Body of pancreas (tissue), 4 donors: ENCODE results near the gene SLK. TPM values are rescaled to one million over a fixed set of nuclear protein-coding genes. Genes with fewer than 3 reads are reported as not detected.

ENCODE experiments used
- ATAC-seq: fragments of 150-250 bp; one replicate; pipeline ENCODE4 v1.9.1; 2016
- DNase-seq, 4 donors: peaks; one replicate each; pipeline ENCODE4 v3.0.0-alpha.2; 2019
- H3K27ac ChIP-seq, 4 donors: fragments of 200-600 bp; sonication (generic); 1 replicate in 3 of 4; 2 replicates in 1 of 4; pipeline versions ENCODE4 v1.5.1 to v1.6.1; 2016 to 2019; ENCODE audit warnings: mild to moderate bottlenecking in 1 of 4, mixed read lengths in 1 of 4, moderate library complexity in 1 of 4
- H3K27me3 ChIP-seq, 2 donors: fragments of 200-600 bp; sonication (generic); one replicate each; pipeline ENCODE4 v1.6.0; 2016; ENCODE audit warnings: mild to moderate bottlenecking in 1 of 2
- H3K36me3 ChIP-seq, 2 donors: fragments of 200-600 bp; sonication (generic); replicated peaks in 1 of 2; 2 replicates each; pipeline ENCODE4 v1.5.1; 2016; ENCODE audit warnings: low read depth in 2 of 2; ENCODE audit not compliant: insufficient read depth in 1 of 2
- H3K4me1 ChIP-seq: fragments of 200-600 bp; sonication (generic); one replicate; pipeline ENCODE4 v1.6.0; 2016
- H3K4me3 ChIP-seq, 2 donors: fragments of 200-600 bp; sonication (generic); 1 replicate in 1 of 2; 2 replicates in 1 of 2; pipeline ENCODE4 v1.5.1; 2016 to 2019
- H3K9me3 ChIP-seq, 3 donors: fragments of 200-600 bp; sonication (generic); 1 replicate in 2 of 3; 2 replicates in 1 of 3; pipeline ENCODE4 v1.5.1; 2016
- CTCF ChIP-seq, 7 experiments: fragments of 450-650 bp in 4 of 7; fragments of 200-600 bp in 3 of 7; sonication (generic) in 3 of 7; IDR thresholded peaks; one replicate each; pipeline ENCODE4 v1.5.1; 2016 to 2019; ENCODE audit warnings: antibody characterized with exemption in 7 of 7
- POLR2A ChIP-seq, 3 donors: fragments of 450-650 bp; IDR thresholded peaks; one replicate each; pipeline ENCODE4 v1.6.1; 2016; ENCODE audit warnings: antibody characterized with exemption in 3 of 3, mild to moderate bottlenecking in 2 of 3
- WGBS, 2 donors: methylation state at CpG; one replicate each; pipeline ENCODE4 v1.1.5; 2017; 5-methylcytosine and 5-hydroxymethylcytosine counted together
- intact Hi-C: fragments of 100-400 bp; cut with DNase I; formaldehyde crosslinking; loops from one replicate; pipeline ENCODE4 v1.15.1; 2023
- total RNA-seq, 2 donors: library from RNA; depleted of rRNA; stranded (reverse); fragments of >200 nt; gene quantifications; one replicate each; pipeline ENCODE4 v1.1.0, GENCODE V29; 2016

The SLK gene
- total RNA-seq, 2 donors from 2014 or later, result 23.7 to 25.9 TPM

DNA sequence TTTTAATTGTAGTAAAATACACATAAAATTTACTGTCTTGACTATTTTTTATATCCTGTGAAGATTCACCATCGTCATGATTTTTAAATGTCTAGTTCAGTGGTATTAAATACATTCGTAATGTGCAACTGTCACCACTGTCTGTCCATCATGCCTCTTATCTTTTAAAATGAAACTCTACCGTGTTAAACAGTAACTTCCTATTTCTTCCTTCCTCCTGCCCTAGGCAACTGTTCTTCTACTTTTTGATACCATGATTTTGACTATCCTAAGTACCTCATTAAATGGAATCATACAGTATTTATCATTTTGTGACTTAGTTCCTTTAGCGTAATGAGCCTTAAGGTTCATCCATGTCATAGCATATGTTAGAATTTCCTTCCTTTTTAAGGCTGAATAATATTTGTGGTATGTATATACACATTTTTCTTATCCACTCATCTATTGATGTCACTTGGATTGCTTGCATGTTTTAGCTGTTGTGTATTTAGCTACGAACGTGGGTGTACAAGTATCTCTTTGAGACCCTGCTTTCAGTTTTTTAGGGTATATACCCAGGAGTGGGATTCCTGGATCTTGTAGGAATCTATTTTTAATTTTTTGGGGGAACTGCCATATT, 13.5 kb downstream of the SLK start:
- 51 to 66% methylated on average over 6 of the region's 6 CpGs for WGBS, 2 donors
- ATAC-seq, result no peak

GRCh38 chr10:103982639-103983038, 15.7 kb downstream of the SLK start:
- intact Hi-C loops, result no loop called here
- peak in 1 of 4 donors; percentile 18 for DNase-seq
- H3K4me3 ChIP-seq, result no peak overlapping the region
- TF ChIP-seq CTCF (IDR thresholded peaks at IDR 0.05) (no peak), POLR2A (IDR thresholded peaks at IDR 0.05) (no peak)
- no peak for ATAC-seq
- no peaks in the 10 kb centered on the region for H3K27me3 ChIP-seq
- no peaks in the 10 kb centered on the region for H3K36me3 ChIP-seq
- H3K9me3 ChIP-seq, result no peaks in the 10 kb centered on the region
- WGBS, 2 donors, result 85 to 93% methylated on average over 4 of the region's 4 CpGs
- peaks cover 8% of the 10 kb centered on the region for H3K4me1 ChIP-seq
- no peak overlapping the region for H3K27ac ChIP-seq

More for the DNA sequence above, 13.5 kb downstream of the SLK start:
- TF ChIP-seq CTCF (IDR thresholded peaks at IDR 0.05) (no peak), POLR2A (IDR thresholded peaks at IDR 0.05) (no peak)
- no peaks in the 10 kb centered on the region for H3K9me3 ChIP-seq
- no peaks in the 10 kb centered on the region for H3K36me3 ChIP-seq
- no peak overlapping the region for H3K4me3 ChIP-seq
- H3K27ac ChIP-seq, result no peak overlapping the region
- H3K27me3 ChIP-seq, result no peaks in the 10 kb centered on the region
- no peak for DNase-seq
- peaks cover 8% of the 10 kb centered on the region for H3K4me1 ChIP-seq
- intact Hi-C loops, result no loop called here

DNA sequence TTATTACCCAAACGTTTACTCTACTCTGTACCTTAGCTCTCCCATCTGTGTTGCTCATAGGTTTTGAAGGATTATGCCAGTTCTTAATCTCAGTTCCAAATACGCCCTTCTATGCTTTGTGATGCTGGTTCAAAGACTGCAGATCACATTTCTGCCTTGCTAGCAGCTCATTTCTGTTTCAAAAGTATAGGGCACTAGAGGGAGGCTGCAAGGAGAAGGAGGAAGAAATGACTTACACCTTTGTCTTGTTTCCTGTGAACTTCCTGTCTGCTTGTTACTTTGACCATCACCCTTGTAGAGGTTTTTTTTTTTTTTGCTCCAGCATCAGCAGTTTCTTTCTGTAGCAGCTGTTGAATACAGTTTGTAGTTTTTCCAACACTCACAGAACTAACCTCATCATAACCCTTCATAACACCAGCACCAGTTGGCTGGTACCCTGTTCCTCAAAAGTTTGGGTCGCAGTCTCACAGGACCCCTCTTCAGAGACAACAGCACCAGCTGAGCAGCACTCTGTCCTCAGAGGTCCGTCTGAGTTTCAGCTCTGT, 16.5 kb downstream of the SLK start:
- no peak for DNase-seq
- peaks cover 12% of the 10 kb centered on the region for H3K4me1 ChIP-seq
- TF ChIP-seq POLR2A (IDR thresholded peaks at IDR 0.05) (no peak), CTCF (IDR thresholded peaks at IDR 0.05) (no peak)
- intact Hi-C loops, result no loop called here
- H3K9me3 ChIP-seq, result no peaks in the 10 kb centered on the region
- H3K4me3 ChIP-seq, result no peak overlapping the region
- no peak overlapping the region for H3K27ac ChIP-seq
- H3K36me3 ChIP-seq, result no peaks in the 10 kb centered on the region
- peak; percentile 9 for ATAC-seq
- no peaks in the 10 kb centered on the region for H3K27me3 ChIP-seq
- WGBS, 2 donors, result 40 to 46% methylated on average over 4 of the region's 4 CpGs

- intact Hi-C loops, result no loop called here
- DNase-seq (no peak), ATAC-seq (no peak)
- H3K27me3 ChIP-seq, result no peaks in the 10 kb centered on the region
- H3K9me3 ChIP-seq, result no peaks in the 10 kb centered on the region
- no peaks in the 10 kb centered on the region for H3K36me3 ChIP-seq
- H3K4me3 ChIP-seq, result no peak overlapping the region
- H3K4me1 ChIP-seq, result peaks cover 5% of the 10 kb centered on the region
- TF ChIP-seq CTCF (IDR thresholded peaks at IDR 0.05), result no peak
- TF ChIP-seq POLR2A (IDR thresholded peaks at IDR 0.05), result no peak
- H3K27ac ChIP-seq, result no peak overlapping the region
Measured at GRCh38 chr10:103985726-103986125, 18.8 kb downstream of the SLK start.

DNA sequence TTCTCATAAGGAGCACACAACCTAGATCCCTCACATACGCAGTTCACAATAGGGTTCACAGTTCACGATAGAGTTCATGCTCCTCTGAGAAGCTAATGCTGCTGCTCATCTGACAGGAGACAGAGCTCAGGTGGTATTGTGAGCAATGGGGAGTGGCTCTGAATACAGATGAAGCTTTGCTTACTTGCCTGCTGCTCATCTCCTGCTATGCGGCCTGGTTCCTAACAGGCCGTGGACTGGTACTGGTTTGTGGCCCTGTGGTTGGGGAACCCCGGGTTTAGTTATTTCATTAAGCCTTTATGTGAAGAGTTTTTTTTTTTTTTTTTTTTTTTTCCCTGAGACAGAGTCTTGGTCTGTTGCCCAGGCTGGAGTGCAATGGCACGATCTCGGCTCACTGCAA, 19.4 kb downstream of the SLK start:
- Histone ChIP-seq H3K27me3 (no peaks in the 10 kb centered on the region), H3K4me1 (peaks cover 5% of the 10 kb centered on the region), H3K27ac (no peak overlapping the region), H3K9me3 (no peaks in the 10 kb centered on the region), H3K4me3 (no peak overlapping the region), H3K36me3 (no peaks in the 10 kb centered on the region)
- DNase-seq (no peak), ATAC-seq (no peak)
- intact Hi-C loops, result no loop called here
- 69 to 75% methylated on average over 7 of the region's 7 CpGs for WGBS, 2 donors
- TF ChIP-seq POLR2A (IDR thresholded peaks at IDR 0.05) (no peak), CTCF (IDR thresholded peaks at IDR 0.05) (no peak)
